SH-SY5Y (cell line): ENCODE results near the gene DTHD1.

ENCODE experiments used
- GATA2 ChIP-seq: IDR thresholded peaks from 2 replicates; pipeline ENCODE4 v1.6.1; 2011; ENCODE audit warnings: mild to moderate bottlenecking, low read depth, low read length
- GATA3 ChIP-seq: IDR thresholded peaks from 2 replicates; pipeline ENCODE4 v1.6.1; 2011; ENCODE audit warnings: low read depth, mild to moderate bottlenecking, low read length, moderate library complexity

DNA sequence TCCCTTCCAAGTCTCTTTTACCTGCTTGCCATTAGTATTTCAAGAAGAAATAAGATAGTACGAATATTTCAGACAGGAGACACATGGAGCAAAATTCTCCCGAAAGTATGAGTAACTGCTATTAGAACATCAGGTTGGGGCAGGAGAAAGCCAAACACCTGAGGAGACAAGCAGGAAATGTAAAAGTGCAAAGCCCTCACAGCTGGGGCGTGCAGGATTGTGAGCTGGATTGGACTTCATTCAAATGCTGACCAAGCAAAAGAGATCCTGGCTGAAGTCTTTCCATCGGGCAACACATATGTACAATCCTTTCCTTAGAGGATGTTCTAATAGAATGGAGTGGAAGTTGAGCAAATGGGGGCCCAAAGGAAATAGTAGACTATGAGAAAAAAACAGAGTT lies 76.8 kb downstream of the DTHD1 start:
- TF ChIP-seq GATA2 (no peak), GATA3 (no peak)
